Thyroid gland (tissue), 4 donors: ENCODE measurements around the gene ATXN1. TPM values are rescaled to one million over a fixed set of nuclear protein-coding genes. Genes with fewer than 3 reads are reported as not detected.

Source experiments
- DNase-seq, 2 donors: peaks; one replicate each; pipeline ENCODE4 v3.0.0-alpha.2; 2019
- H3K27ac ChIP-seq, 3 donors: fragments of 200-600 bp; sonication (generic); 1 replicate in 2 of 3; 2 replicates in 1 of 3; pipeline ENCODE4 v1.5.1; 2016 to 2019; ENCODE audit warnings: mild to moderate bottlenecking in 1 of 3, moderate library complexity in 1 of 3
- H3K27me3 ChIP-seq: fragments of 200-600 bp; sonication (generic); one replicate; pipeline ENCODE4 v1.5.1; 2019
- H3K36me3 ChIP-seq, 2 donors: fragments of 200-600 bp; sonication (generic); one replicate each; pipeline ENCODE4 v1.5.1; 2016 to 2019
- H3K4me1 ChIP-seq, 2 donors: fragments of 200-600 bp; sonication (generic); one replicate each; pipeline ENCODE4 v1.5.1; 2017 to 2019
- H3K4me3 ChIP-seq, 3 donors: fragments of 200-600 bp; sonication (generic); replicated peaks in 1 of 3; 1 replicate in 2 of 3; 2 replicates in 1 of 3; pipeline ENCODE4 v1.5.1; 2016; ENCODE audit warnings: mild to moderate bottlenecking in 1 of 3
- H3K9me3 ChIP-seq: fragments of 200-600 bp; sonication (generic); one replicate; pipeline ENCODE4 v1.5.1; 2017
- POLR2A ChIP-seq, 2 donors: fragments of 450-650 bp; IDR thresholded peaks; one replicate each; pipeline ENCODE4 v1.6.1; 2017; ENCODE audit warnings: antibody characterized with exemption in 2 of 2, mild to moderate bottlenecking in 2 of 2, moderate library complexity in 1 of 2
- WGBS, 2 donors: methylation state at CpG; one replicate each; pipeline ENCODE4 v1.1.5; 2017; 5-methylcytosine and 5-hydroxymethylcytosine counted together
- intact Hi-C: fragments of 100-400 bp; cut with DNase I; formaldehyde crosslinking; loops from one replicate; pipeline ENCODE4 v1.15.1; 2023
- total RNA-seq, 4 donors: library from RNA; depleted of rRNA; stranded (reverse); fragments of >200 nt; gene quantifications; one replicate each; pipeline ENCODE4 v1.2.3, GENCODE V29; 2016
- TF ChIP-seq, protein P1 (sequence below), 6 experiments: fragments of 200-600 bp in 3 of 6; fragments of 450-650 bp in 3 of 6; sonication (generic) in 3 of 6; IDR thresholded peaks; one replicate each; pipeline ENCODE4 v1.5.1; 2016 to 2019; ENCODE audit warnings: antibody characterized with exemption in 6 of 6, mild to moderate bottlenecking in 2 of 6, inconsistent platforms in 1 of 6, moderate library complexity in 1 of 6

The ATXN1 gene
- total RNA-seq, 4 donors from 2014 or later = 62.1 to 88.1 (median 83.0) TPM

DNA sequence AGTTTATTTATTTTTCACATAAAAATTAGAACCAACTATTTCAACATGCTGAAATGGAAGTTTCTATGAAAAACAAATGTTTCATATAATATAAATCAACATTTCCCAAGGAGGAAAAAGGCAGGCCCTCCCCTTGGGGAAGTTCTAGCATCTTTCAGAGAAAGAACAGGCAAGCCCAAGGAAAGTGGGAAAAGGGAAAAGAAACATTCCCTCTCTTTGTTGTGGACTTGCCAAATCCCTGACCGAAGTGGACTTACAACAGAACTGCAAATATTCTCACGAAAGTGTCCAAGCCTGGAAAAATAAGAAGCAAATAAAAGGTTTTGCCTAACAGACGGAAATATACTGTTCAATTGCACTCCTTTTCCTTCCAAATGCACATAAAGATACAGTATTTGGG is 214.4 kb downstream of the ATXN1 start:
- WGBS, 2 donors = 82 to 90% methylated on average over 3 of the region's 3 CpGs
- DNase-seq = no peak
- no peak overlapping the region for H3K27ac ChIP-seq
- H3K4me1 ChIP-seq = peaks cover 34 to 48% of the 10 kb centered on the region in 2 donors
- no peaks in the 10 kb centered on the region for H3K36me3 ChIP-seq
- intact Hi-C loops = no loop called here
- no peak overlapping the region for H3K4me3 ChIP-seq
- no peak for TF ChIP-seq POLR2A (IDR thresholded peaks at IDR 0.05)
- TF ChIP-seq, protein P1, sequence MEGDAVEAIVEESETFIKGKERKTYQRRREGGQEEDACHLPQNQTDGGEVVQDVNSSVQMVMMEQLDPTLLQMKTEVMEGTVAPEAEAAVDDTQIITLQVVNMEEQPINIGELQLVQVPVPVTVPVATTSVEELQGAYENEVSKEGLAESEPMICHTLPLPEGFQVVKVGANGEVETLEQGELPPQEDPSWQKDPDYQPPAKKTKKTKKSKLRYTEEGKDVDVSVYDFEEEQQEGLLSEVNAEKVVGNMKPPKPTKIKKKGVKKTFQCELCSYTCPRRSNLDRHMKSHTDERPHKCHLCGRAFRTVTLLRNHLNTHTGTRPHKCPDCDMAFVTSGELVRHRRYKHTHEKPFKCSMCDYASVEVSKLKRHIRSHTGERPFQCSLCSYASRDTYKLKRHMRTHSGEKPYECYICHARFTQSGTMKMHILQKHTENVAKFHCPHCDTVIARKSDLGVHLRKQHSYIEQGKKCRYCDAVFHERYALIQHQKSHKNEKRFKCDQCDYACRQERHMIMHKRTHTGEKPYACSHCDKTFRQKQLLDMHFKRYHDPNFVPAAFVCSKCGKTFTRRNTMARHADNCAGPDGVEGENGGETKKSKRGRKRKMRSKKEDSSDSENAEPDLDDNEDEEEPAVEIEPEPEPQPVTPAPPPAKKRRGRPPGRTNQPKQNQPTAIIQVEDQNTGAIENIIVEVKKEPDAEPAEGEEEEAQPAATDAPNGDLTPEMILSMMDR (IDR thresholded peaks at IDR 0.05) = no peak
- H3K9me3 ChIP-seq = no peaks in the 10 kb centered on the region
- H3K27me3 ChIP-seq = no peaks in the 10 kb centered on the region

DNA sequence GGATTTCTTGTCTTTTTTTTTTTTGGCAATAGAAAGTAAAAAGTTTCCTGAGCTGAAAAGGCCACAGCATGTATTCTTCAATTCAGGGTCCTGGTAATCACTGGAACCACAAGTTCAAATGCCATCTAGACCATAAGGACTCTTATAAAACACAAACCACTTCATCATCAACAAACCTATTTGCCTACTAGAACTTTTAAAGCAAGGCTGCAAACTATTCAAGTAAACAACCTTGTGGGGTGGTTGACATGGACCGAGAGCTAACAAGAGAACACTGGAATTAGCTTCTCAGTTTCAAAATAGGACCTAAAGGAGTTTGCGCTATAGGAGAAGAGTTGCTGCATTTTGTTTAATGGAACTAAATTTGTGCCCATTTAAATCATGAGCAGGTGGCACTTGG is 215.9 kb downstream of the ATXN1 start:
- no peak overlapping the region for H3K4me3 ChIP-seq
- intact Hi-C loops = no loop called here
- WGBS, 2 donors = 87 to 89% methylated on average over 2 of the region's 2 CpGs
- peaks cover 40 to 61% of the 10 kb centered on the region in 2 donors for H3K4me1 ChIP-seq
- peak overlapping the region; percentile 88 to 96 (median 92) for H3K27ac ChIP-seq
- no peaks in the 10 kb centered on the region for H3K27me3 ChIP-seq
- H3K9me3 ChIP-seq = no peaks in the 10 kb centered on the region
- no peak for DNase-seq
- no peak for TF ChIP-seq POLR2A (IDR thresholded peaks at IDR 0.05)
- TF ChIP-seq, protein P1 (IDR thresholded peaks at IDR 0.05) = no peak
- no peaks in the 10 kb centered on the region for H3K36me3 ChIP-seq

DNA sequence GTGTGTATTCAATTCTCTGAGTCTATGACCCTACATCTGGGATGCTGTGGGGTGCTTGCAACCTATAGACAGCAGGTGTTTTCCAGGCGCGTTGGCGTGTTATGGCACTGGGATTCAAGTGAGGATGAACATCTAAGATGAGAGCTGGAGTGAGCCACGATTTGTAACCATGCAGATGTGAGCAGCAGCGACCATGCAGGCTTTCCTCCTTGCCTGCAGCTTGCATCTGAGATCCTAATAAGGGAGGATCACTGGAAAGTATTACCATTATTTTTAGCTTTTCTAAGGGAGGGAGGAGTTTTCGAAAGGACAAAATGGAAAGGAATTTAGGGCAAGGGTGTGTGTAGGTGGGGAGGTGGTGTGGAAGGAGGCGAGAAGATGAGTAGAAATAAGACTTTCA is 216.7 kb downstream of the ATXN1 start:
- Histone ChIP-seq H3K27ac (peak overlapping the region; percentile 88 to 96 (median 92)), H3K27me3 (no peaks in the 10 kb centered on the region), H3K4me1 (peaks cover 40 to 61% of the 10 kb centered on the region in 2 donors), H3K4me3 (peak overlapping the region in 1 of 3 donors; percentile 2), H3K36me3 (no peaks in the 10 kb centered on the region), H3K9me3 (no peaks in the 10 kb centered on the region)
- peak in 1 of 2 donors; percentile 14 for DNase-seq
- TF ChIP-seq, protein P1 (IDR thresholded peaks at IDR 0.05) = no peak
- no peak for TF ChIP-seq POLR2A (IDR thresholded peaks at IDR 0.05)
- WGBS, 2 donors = 75 to 92% methylated on average over 7 of the region's 7 CpGs
- intact Hi-C loops = no loop called here

DNA sequence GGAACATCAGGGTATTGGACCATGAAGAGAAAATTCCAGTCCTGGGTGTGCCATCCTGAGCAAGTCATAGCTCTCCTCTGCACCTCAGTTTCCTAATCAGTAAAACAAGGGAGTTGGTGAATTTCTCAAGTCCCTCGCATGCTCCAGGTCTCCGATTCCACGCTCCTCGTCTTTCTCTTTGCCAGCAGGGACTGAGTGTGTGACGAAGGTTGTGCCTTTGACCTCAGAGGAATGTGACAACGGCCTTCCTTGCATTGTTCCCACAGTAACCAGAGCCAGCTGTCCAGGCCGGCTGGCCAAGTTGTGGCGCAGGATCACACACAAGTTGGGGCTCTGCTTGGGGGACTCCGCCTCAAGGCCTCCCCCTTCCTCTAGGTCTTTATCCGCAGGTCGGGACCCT is 217.3 kb downstream of the ATXN1 start:
- Histone ChIP-seq H3K9me3 (no peaks in the 10 kb centered on the region), H3K36me3 (no peaks in the 10 kb centered on the region), H3K27me3 (no peaks in the 10 kb centered on the region), H3K4me1 (peaks cover 40 to 61% of the 10 kb centered on the region in 2 donors), H3K27ac (peak overlapping the region; percentile 88 to 96 (median 92)), H3K4me3 (no peak overlapping the region)
- intact Hi-C loops = no loop called here
- TF ChIP-seq, protein P1 (IDR thresholded peaks at IDR 0.05) = no peak
- peak in 1 of 2 donors; percentile 74 for TF ChIP-seq POLR2A (IDR thresholded peaks at IDR 0.05)
- 7 to 28% methylated on average over 11 of the region's 11 CpGs for WGBS, 2 donors
- peak; percentile 87 to 89 for DNase-seq

DNA sequence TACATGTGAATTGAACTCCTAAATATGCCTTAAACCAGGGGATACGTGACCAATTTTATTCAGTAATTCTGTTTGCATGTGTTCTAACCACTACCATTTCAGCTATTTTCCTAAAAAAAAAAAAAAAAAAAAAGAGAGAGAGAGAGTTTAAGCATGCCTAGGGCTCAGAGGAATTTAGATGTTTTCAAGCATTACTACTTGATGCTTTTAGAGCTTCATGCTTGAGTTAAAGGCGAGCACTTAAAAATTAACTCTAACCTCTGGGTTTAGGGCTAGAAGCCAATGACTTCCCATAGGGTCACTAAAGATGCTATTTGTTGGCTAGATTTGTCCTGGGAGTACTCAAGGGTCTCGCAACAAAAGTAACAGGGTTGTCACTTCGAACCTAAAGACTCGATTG is 217.7 kb downstream of the ATXN1 start:
- Histone ChIP-seq H3K4me1 (peaks cover 40 to 61% of the 10 kb centered on the region in 2 donors), H3K4me3 (no peak overlapping the region), H3K36me3 (no peaks in the 10 kb centered on the region), H3K27ac (peak overlapping the region; percentile 88 to 96 (median 92)), H3K9me3 (no peaks in the 10 kb centered on the region), H3K27me3 (no peaks in the 10 kb centered on the region)
- DNase-seq = no peak
- intact Hi-C loops = no loop called here
- WGBS, 2 donors = 22 to 30% methylated on average over 5 of the region's 5 CpGs
- TF ChIP-seq, protein P1 (IDR thresholded peaks at IDR 0.05) = no peak
- no peak for TF ChIP-seq POLR2A (IDR thresholded peaks at IDR 0.05)
